ENCODE results near the gene CDC20B.

DNA sequence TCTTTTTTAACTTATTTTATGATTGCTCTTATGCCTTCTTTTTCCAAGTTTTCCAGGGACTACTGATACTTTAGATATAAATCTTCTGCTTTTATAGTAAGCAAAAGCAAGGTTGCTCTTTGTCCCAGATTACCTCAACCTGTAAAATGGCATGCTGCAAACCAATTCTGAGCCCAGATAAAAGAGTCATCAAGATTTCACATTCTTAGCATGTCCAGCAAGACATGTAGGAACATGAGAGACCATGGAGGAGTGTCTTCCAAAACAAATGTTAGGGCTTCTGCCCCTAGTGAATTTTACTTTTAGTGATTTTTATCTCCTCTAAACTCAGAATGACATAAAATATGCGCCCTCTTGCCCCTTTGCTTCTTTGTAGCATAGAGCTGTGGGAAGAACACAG lies 7.0 kb upstream of the CDC20B start:
- TF ChIP-seq, protein P1, sequence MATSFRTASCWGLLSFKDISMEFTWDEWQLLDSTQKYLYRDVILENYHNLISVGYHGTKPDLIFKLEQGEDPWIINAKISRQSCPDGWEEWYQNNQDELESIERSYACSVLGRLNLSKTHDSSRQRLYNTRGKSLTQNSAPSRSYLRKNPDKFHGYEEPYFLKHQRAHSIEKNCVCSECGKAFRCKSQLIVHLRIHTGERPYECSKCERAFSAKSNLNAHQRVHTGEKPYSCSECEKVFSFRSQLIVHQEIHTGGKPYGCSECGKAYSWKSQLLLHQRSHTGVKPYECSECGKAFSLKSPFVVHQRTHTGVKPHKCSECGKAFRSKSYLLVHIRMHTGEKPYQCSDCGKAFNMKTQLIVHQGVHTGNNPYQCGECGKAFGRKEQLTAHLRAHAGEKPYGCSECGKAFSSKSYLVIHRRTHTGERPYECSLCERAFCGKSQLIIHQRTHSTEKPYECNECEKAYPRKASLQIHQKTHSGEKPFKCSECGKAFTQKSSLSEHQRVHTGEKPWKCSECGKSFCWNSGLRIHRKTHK (tag by site-specific recombination; IDR thresholded peaks at IDR 0.05), result no peak
- TF ChIP-seq PRDM6 (tag by site-specific recombination; IDR thresholded peaks at IDR 0.05) (no peak), ZNF398 (tag by site-specific recombination; IDR thresholded peaks at IDR 0.05) (no peak)
